ENCODE data around the gene EREG.
A peak's percentile ranks its signal among the peaks of the same experiment; 100 is the strongest.

EREG gene

GRCh38 chr4:74364652-74365491 lies at the start of gene EREG:
Gene EREG, plus strand, starts transcription at chr4:74365145. Its CDS starts 164 bp downstream, at chr4:74365309.
- H3K4me3 ChIP-seq (ENCODE audit: low read depth, low read length): peak within 1 kb of the TSS; percentile 55
- peak; percentile 26 for DNase-seq (ENCODE audit: low read depth)

- no peak for DNase-seq (ENCODE audit: low read depth)
- H3K4me3 ChIP-seq (ENCODE audit: low read depth, low read length): no peak overlapping the region
These were observed 49.6 kb upstream of the EREG start for GRCh38 chr4:74315376-74315775.

- peak; percentile 11 for DNase-seq (ENCODE audit: low read depth)
- no peak overlapping the region for H3K4me3 ChIP-seq (ENCODE audit: low read depth, low read length)
These were observed 48.5 kb upstream of the EREG start for GRCh38 chr4:74316397-74316796.

- no peak overlapping the region for H3K4me3 ChIP-seq (ENCODE audit: low read depth, low read length)
- peak; percentile 48 for DNase-seq (ENCODE audit: low read depth)
These were observed 47.2 kb upstream of the EREG start for GRCh38 chr4:74317616-74318246.

GRCh38 chr4:74318276-74318675 lies 46.7 kb upstream of the EREG start:
- no peak overlapping the region for H3K4me3 ChIP-seq (ENCODE audit: low read depth, low read length)
- DNase-seq (ENCODE audit: low read depth): no peak

- DNase-seq (ENCODE audit: low read depth): no peak
- no peak overlapping the region for H3K4me3 ChIP-seq (ENCODE audit: low read depth, low read length)
These were observed 45.5 kb upstream of the EREG start for GRCh38 chr4:74319470-74319869.

- no peak overlapping the region for H3K4me3 ChIP-seq (ENCODE audit: low read depth, low read length)
- peak; percentile 14 for DNase-seq (ENCODE audit: low read depth)
These were observed 44.3 kb upstream of the EREG start for GRCh38 chr4:74320559-74321118.

- DNase-seq (ENCODE audit: low read depth): no peak
- no peak overlapping the region for H3K4me3 ChIP-seq (ENCODE audit: low read depth, low read length)
These were observed 42.6 kb upstream of the EREG start for GRCh38 chr4:74322301-74322700.

GRCh38 chr4:74323663-74324062 lies 41.3 kb upstream of the EREG start:
- no peak overlapping the region for H3K4me3 ChIP-seq (ENCODE audit: low read depth, low read length)
- no peak for DNase-seq (ENCODE audit: low read depth)

- DNase-seq (ENCODE audit: low read depth): no peak
- no peak overlapping the region for H3K4me3 ChIP-seq (ENCODE audit: low read depth, low read length)
These were observed 40.7 kb upstream of the EREG start for GRCh38 chr4:74324262-74324661.

- no peak overlapping the region for H3K4me3 ChIP-seq (ENCODE audit: low read depth, low read length)
- DNase-seq (ENCODE audit: low read depth): no peak
These were observed 39.1 kb upstream of the EREG start for GRCh38 chr4:74325886-74326285.

- H3K4me3 ChIP-seq (ENCODE audit: low read depth, low read length): no peak overlapping the region
- no peak for DNase-seq (ENCODE audit: low read depth)
These were observed 37.2 kb upstream of the EREG start for GRCh38 chr4:74327762-74328161.

- H3K4me3 ChIP-seq (ENCODE audit: low read depth, low read length): no peak overlapping the region
- DNase-seq (ENCODE audit: low read depth): no peak
These were observed 36.4 kb upstream of the EREG start for GRCh38 chr4:74328501-74328900.

- H3K4me3 ChIP-seq (ENCODE audit: low read depth, low read length): no peak overlapping the region
- no peak for DNase-seq (ENCODE audit: low read depth)
These were observed 35.6 kb upstream of the EREG start for GRCh38 chr4:74329307-74329706.

- no peak for DNase-seq (ENCODE audit: low read depth)
- H3K4me3 ChIP-seq (ENCODE audit: low read depth, low read length): no peak overlapping the region
These were observed 34.6 kb upstream of the EREG start for GRCh38 chr4:74330295-74330750.

- no peak overlapping the region for H3K4me3 ChIP-seq (ENCODE audit: low read depth, low read length)
- DNase-seq (ENCODE audit: low read depth): no peak
These were observed 33.7 kb upstream of the EREG start for GRCh38 chr4:74331252-74331651.

- no peak overlapping the region for H3K4me3 ChIP-seq (ENCODE audit: low read depth, low read length)
- DNase-seq (ENCODE audit: low read depth): no peak
These were observed 33.0 kb upstream of the EREG start for GRCh38 chr4:74331944-74332343.

GRCh38 chr4:74334636-74335035 lies 30.3 kb upstream of the EREG start:
- no peak for DNase-seq (ENCODE audit: low read depth)
- H3K4me3 ChIP-seq (ENCODE audit: low read depth, low read length): no peak overlapping the region

GRCh38 chr4:74335341-74336021 lies 29.5 kb upstream of the EREG start:
- no peak overlapping the region for H3K4me3 ChIP-seq (ENCODE audit: low read depth, low read length)
- DNase-seq (ENCODE audit: low read depth): no peak

- DNase-seq (ENCODE audit: low read depth): no peak
- no peak overlapping the region for H3K4me3 ChIP-seq (ENCODE audit: low read depth, low read length)
These were observed 26.1 kb upstream of the EREG start for GRCh38 chr4:74338792-74339333.

All from skeletal muscle cell (primary cell).